ENCODE results near the gene MYRIP. TPM values are rescaled to one million over a fixed set of nuclear protein-coding genes. Genes with fewer than 3 reads are reported as not detected.

The MYRIP gene
- total and polyA plus RNA-seq, 8 donors = 0.29 to 1.9 (median 0.57) TPM

- Histone ChIP-seq H3K27ac (no peak overlapping the region), H3K27me3 (no peaks in the 10 kb centered on the region), H3K9me3 (peaks cover 0 to 8% of the 10 kb centered on the region in 2 donors), H3K4me1 (no peaks in the 10 kb centered on the region), H3K36me3 (no peaks in the 10 kb centered on the region), H3K4me3 (no peak overlapping the region)
- ATAC-seq = no peak
- TF ChIP-seq, protein P1, sequence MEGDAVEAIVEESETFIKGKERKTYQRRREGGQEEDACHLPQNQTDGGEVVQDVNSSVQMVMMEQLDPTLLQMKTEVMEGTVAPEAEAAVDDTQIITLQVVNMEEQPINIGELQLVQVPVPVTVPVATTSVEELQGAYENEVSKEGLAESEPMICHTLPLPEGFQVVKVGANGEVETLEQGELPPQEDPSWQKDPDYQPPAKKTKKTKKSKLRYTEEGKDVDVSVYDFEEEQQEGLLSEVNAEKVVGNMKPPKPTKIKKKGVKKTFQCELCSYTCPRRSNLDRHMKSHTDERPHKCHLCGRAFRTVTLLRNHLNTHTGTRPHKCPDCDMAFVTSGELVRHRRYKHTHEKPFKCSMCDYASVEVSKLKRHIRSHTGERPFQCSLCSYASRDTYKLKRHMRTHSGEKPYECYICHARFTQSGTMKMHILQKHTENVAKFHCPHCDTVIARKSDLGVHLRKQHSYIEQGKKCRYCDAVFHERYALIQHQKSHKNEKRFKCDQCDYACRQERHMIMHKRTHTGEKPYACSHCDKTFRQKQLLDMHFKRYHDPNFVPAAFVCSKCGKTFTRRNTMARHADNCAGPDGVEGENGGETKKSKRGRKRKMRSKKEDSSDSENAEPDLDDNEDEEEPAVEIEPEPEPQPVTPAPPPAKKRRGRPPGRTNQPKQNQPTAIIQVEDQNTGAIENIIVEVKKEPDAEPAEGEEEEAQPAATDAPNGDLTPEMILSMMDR (IDR thresholded peaks at IDR 0.05) = no peak
- DNase-seq = no peak
- intact Hi-C loops (cut with DNase I) = no loop called here
These were observed 60.5 kb downstream of the MYRIP start for GRCh38 chr3:39869890-39870289.

DNA sequence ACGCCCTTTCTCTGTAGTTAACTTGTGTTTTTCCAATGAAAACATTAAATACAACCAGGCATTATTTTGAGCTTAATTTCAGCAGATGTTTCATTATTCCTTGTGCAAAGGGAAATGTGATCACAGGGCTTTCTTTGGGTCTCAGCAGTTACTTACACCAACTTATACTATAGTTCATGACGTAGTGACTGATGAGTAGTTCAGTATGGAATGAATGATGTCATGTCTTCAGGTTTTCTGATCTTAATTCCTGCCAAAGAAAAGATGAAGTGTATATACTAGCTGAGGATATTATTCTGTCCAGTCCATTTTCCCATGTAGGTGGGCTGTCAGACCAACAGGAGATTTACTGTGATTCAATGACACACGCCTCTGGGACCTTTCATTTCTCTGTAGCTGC, 61.3 kb downstream of the MYRIP start:
- no peak for DNase-seq
- Histone ChIP-seq H3K9me3 (peaks cover 0 to 5% of the 10 kb centered on the region in 2 donors), H3K36me3 (no peaks in the 10 kb centered on the region), H3K4me3 (no peak overlapping the region), H3K4me1 (no peaks in the 10 kb centered on the region), H3K27me3 (no peaks in the 10 kb centered on the region), H3K27ac (no peak overlapping the region)
- ATAC-seq = no peak
- intact Hi-C loops (cut with DNase I) = no loop called here
- TF ChIP-seq, protein P1 (IDR thresholded peaks at IDR 0.05) = no peak

DNA sequence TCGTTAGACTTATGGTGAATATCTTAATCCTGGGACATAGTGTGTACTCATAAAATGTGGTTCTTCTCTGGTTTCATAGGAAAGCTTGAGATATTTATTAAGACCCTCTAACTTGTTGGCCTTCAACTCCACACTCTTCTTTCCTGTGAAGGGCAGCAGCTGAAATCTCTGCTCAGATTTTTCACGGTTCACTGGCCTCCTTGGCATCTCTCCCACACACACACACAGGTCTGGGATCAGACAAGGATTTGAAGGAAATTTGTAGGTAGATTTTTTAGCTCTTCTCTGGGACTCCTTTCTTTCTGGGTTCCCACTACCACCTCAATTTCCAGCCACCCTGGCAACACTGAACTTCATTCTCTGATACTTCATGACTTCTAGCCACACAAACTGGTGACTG, 70.2 kb downstream of the MYRIP start:
- Histone ChIP-seq H3K27ac (no peak overlapping the region), H3K9me3 (peaks cover 0 to 3% of the 10 kb centered on the region in 2 donors), H3K36me3 (no peaks in the 10 kb centered on the region), H3K27me3 (no peaks in the 10 kb centered on the region), H3K4me1 (no peaks in the 10 kb centered on the region), H3K4me3 (no peak overlapping the region)
- intact Hi-C loops (cut with DNase I) = no loop called here
- TF ChIP-seq, protein P1 (IDR thresholded peaks at IDR 0.05) = no peak
- no peak for DNase-seq
- ATAC-seq = no peak

- TF ChIP-seq, protein P1 (IDR thresholded peaks at IDR 0.05) = no peak
- Histone ChIP-seq H3K4me3 (no peak overlapping the region), H3K4me1 (no peaks in the 10 kb centered on the region), H3K9me3 (peaks cover 0 to 7% of the 10 kb centered on the region in 2 donors), H3K36me3 (no peaks in the 10 kb centered on the region), H3K27me3 (no peaks in the 10 kb centered on the region), H3K27ac (no peak overlapping the region)
- intact Hi-C loops (cut with DNase I) = no loop called here
- DNase-seq = no peak
- no peak for ATAC-seq
These were observed 72.7 kb downstream of the MYRIP start for GRCh38 chr3:39882111-39882510.

DNA sequence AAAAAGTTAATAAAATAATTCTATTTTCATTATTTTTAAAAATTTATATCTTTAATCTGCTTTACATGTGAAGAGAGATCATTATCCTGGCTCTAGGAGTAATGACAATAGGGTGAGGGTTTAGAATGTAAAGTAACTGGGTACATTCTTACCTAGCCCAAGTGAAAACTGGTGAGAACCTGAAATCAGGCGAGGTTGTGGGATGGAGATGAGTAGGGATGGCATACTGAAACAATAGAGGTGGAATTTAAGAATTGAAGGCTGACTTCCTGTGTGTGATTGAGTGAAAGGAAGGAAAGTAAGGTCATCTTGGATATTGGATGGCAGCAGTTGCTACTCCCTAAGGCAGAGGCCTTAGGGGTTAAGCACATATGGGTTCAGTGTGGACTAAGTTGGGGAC, 82.7 kb downstream of the MYRIP start:
- H3K4me1 ChIP-seq = no peaks in the 10 kb centered on the region
- H3K36me3 ChIP-seq = no peaks in the 10 kb centered on the region
- DNase-seq = no peak
- H3K27ac ChIP-seq = no peak overlapping the region
- H3K9me3 ChIP-seq = no peaks in the 10 kb centered on the region
- no peak for ATAC-seq
- H3K4me3 ChIP-seq = no peak overlapping the region
- no peaks in the 10 kb centered on the region for H3K27me3 ChIP-seq
- TF ChIP-seq, protein P1 (IDR thresholded peaks at IDR 0.05) = no peak
- intact Hi-C loops (cut with DNase I) = no loop called here
